ENCODE data around the gene GRIK1. TPM values are rescaled to one million over a fixed set of nuclear protein-coding genes. Genes with fewer than 3 reads are reported as not detected.

GRIK1 gene
- total RNA-seq, 1 donor from 2014 or later = 0.39 TPM

DNA sequence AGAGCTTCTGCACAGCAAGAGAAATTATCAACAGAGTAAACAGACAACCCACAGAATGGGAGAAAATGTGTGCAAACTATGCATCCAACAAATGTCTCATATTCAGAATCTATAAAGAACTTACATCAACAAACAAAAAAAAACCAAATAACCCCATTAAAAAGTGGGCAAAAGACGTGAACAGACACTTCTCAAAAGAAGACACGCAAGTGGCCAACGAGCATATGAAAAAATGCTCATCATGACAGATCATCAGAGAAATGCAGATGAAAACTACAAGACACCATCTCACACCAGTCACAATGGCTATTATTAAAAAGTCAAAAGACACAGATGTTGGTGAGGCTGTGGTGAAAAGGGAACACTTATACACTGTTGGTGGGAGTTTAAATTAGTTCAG, 257.0 kb downstream of the GRIK1 start:
- H3K4me1 Mint-ChIP-seq (ENCODE audit: low read depth, unreplicated experiment) = peaks cover 11% of the 10 kb centered on the region
- H3K27ac Mint-ChIP-seq (ENCODE audit: unreplicated experiment) = no peak overlapping the region
- H3K9me3 Mint-ChIP-seq (ENCODE audit: unreplicated experiment) = peaks cover 2% of the 10 kb centered on the region
- no peak overlapping the region for H3K4me3 Mint-ChIP-seq (ENCODE audit: unreplicated experiment)
- peaks cover 4% of the 10 kb centered on the region for H3K27me3 Mint-ChIP-seq (ENCODE audit: unreplicated experiment)
- no peak for DNase-seq
- TF ChIP-seq, protein P1, sequence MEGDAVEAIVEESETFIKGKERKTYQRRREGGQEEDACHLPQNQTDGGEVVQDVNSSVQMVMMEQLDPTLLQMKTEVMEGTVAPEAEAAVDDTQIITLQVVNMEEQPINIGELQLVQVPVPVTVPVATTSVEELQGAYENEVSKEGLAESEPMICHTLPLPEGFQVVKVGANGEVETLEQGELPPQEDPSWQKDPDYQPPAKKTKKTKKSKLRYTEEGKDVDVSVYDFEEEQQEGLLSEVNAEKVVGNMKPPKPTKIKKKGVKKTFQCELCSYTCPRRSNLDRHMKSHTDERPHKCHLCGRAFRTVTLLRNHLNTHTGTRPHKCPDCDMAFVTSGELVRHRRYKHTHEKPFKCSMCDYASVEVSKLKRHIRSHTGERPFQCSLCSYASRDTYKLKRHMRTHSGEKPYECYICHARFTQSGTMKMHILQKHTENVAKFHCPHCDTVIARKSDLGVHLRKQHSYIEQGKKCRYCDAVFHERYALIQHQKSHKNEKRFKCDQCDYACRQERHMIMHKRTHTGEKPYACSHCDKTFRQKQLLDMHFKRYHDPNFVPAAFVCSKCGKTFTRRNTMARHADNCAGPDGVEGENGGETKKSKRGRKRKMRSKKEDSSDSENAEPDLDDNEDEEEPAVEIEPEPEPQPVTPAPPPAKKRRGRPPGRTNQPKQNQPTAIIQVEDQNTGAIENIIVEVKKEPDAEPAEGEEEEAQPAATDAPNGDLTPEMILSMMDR (IDR thresholded peaks at IDR 0.05; ENCODE audit: partially characterized antibody, unreplicated experiment) = no peak
- H3K36me3 Mint-ChIP-seq (ENCODE audit: unreplicated experiment) = peaks cover 6% of the 10 kb centered on the region

DNA sequence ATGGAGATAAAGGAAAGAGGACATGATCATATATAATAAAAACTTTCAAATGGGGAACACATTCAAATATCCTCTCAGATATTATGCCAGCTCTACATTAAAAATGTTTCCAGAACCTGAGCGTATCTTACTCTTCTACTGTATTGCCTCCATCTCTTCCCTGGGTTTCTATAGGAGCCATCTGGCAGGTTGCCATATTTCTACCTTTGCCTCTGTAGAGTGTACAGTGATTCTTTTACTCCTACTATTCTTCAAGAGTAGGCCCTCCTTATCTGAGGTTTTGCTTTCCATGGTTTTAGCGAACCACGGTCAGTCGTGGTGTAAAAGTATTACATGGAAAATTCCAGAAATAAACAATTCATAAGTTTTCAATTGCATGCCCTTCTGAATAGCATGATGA, 259.5 kb downstream of the GRIK1 start:
- DNase-seq = no peak
- Mint-ChIP-seq H3K4me3 (ENCODE audit: unreplicated experiment) (no peak overlapping the region), H3K27ac (ENCODE audit: unreplicated experiment) (no peak overlapping the region), H3K36me3 (ENCODE audit: unreplicated experiment) (peaks cover 6% of the 10 kb centered on the region), H3K4me1 (ENCODE audit: low read depth, unreplicated experiment) (peaks cover 9% of the 10 kb centered on the region), H3K27me3 (ENCODE audit: unreplicated experiment) (no peaks in the 10 kb centered on the region), H3K9me3 (ENCODE audit: unreplicated experiment) (peaks cover 2% of the 10 kb centered on the region)
- TF ChIP-seq, protein P1 (IDR thresholded peaks at IDR 0.05; ENCODE audit: partially characterized antibody, unreplicated experiment) = no peak

DNA sequence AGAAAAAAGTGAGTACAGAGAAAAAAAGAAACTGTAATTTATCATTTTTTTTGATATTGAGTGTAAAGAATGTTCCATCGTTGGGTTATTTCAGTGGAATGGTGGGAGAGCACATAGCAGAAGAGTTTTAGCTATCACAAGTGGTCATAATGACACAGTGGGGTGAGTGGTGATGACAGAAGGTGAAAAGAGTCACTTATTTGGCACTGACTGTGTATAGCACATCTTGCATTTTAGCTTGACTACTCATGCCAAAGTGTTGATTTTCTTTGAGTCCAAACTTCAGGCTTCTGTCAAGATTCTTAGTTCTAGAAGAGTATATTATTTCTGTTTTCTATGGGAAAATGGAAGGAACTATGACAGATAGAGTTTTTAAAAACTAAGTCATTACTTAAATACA, 261.2 kb downstream of the GRIK1 start:
- no peak for DNase-seq
- TF ChIP-seq, protein P1 (IDR thresholded peaks at IDR 0.05; ENCODE audit: partially characterized antibody, unreplicated experiment) = no peak
- peaks cover 17% of the 10 kb centered on the region for H3K4me1 Mint-ChIP-seq (ENCODE audit: low read depth, unreplicated experiment)
- no peak overlapping the region for H3K4me3 Mint-ChIP-seq (ENCODE audit: unreplicated experiment)
- no peaks in the 10 kb centered on the region for H3K27me3 Mint-ChIP-seq (ENCODE audit: unreplicated experiment)
- peaks cover 4% of the 10 kb centered on the region for H3K9me3 Mint-ChIP-seq (ENCODE audit: unreplicated experiment)
- H3K27ac Mint-ChIP-seq (ENCODE audit: unreplicated experiment) = no peak overlapping the region
- H3K36me3 Mint-ChIP-seq (ENCODE audit: unreplicated experiment) = peaks cover 6% of the 10 kb centered on the region

DNA sequence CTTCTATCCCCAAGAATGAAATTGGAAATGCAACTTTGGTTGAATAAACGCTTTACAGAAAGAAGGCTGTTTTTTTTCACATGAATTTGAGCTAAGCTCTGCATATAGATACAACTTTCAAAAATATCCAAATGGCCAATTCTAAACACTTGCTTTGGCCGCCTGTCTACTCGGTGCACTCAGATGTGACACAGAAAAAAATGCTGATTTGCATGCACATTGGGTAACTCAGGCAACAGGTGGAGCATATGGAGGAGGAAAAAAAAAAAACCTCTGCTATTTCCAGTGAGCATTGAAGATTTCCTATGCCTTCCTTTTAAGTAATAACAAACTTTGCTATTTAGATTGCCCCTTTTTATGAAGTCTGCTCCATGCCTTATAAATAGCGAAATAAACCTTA, 262.5 kb downstream of the GRIK1 start:
- H3K9me3 Mint-ChIP-seq (ENCODE audit: unreplicated experiment) = peaks cover 4% of the 10 kb centered on the region
- H3K27ac Mint-ChIP-seq (ENCODE audit: unreplicated experiment) = no peak overlapping the region
- TF ChIP-seq, protein P1 (IDR thresholded peaks at IDR 0.05; ENCODE audit: partially characterized antibody, unreplicated experiment) = no peak
- H3K27me3 Mint-ChIP-seq (ENCODE audit: unreplicated experiment) = no peaks in the 10 kb centered on the region
- no peak for DNase-seq
- no peak overlapping the region for H3K4me3 Mint-ChIP-seq (ENCODE audit: unreplicated experiment)
- peaks cover 17% of the 10 kb centered on the region for H3K4me1 Mint-ChIP-seq (ENCODE audit: low read depth, unreplicated experiment)
- no peaks in the 10 kb centered on the region for H3K36me3 Mint-ChIP-seq (ENCODE audit: unreplicated experiment)

DNA sequence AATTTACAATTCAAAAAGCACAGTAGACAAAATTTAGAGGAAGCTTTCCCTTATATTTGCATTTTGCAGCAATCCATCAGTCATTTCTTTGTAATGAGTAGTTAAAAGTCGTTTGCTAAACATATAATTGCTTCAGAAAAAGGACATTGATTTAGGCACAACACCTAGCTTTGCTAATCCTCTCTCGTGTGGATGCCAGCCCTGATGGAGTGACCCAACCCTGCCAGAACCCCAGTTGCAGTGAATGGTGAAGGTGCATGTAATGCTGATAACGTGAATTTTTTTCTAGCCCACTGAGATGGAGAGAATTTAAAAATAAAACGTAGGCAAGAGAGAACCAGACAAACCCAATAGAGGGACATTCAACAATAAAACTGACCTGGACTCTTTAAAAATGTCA, 263.4 kb downstream of the GRIK1 start:
- DNase-seq = no peak
- peaks cover 4% of the 10 kb centered on the region for H3K9me3 Mint-ChIP-seq (ENCODE audit: unreplicated experiment)
- no peak overlapping the region for H3K4me3 Mint-ChIP-seq (ENCODE audit: unreplicated experiment)
- no peaks in the 10 kb centered on the region for H3K27me3 Mint-ChIP-seq (ENCODE audit: unreplicated experiment)
- H3K36me3 Mint-ChIP-seq (ENCODE audit: unreplicated experiment) = no peaks in the 10 kb centered on the region
- TF ChIP-seq, protein P1 (IDR thresholded peaks at IDR 0.05; ENCODE audit: partially characterized antibody, unreplicated experiment) = no peak
- no peak overlapping the region for H3K27ac Mint-ChIP-seq (ENCODE audit: unreplicated experiment)
- H3K4me1 Mint-ChIP-seq (ENCODE audit: low read depth, unreplicated experiment) = peaks cover 17% of the 10 kb centered on the region
